PC-9 (cell line): Measurements from ENCODE around the gene WBP2NL. TPM values are rescaled to one million over a fixed set of nuclear protein-coding genes. Genes with fewer than 3 reads are reported as not detected.

Source experiments
- BruUV-seq: library from RNA; stranded (reverse); fragments of 400-500 nt; replicated peaks from 2 replicates; lab custom pipeline; 2021; lab: Mats Ljungman, UMichigan
- CTCF ChIA-PET: fragments of 300-600 bp; sonication (Branson Sonifier 250); formaldehyde crosslinking; loops from one replicate; lab custom pipeline; 2022; ENCODE audit warnings: antibody characterized with exemption; lab: Charles Lee
- POLR2A ChIA-PET: fragments of 300-600 bp; sonication (Branson Sonifier 250); formaldehyde crosslinking; loops from one replicate; lab custom pipeline; 2022; ENCODE audit warnings: antibody characterized with exemption; ENCODE audit not compliant: unreplicated experiment; lab: Charles Lee
- DNase-seq, 2 experiments: peaks; one replicate each; pipeline versions ENCODE4 v3.0.0 to v3.0.0-alpha.2; 2015 to 2022; ENCODE audit warnings: mixed read lengths in 1 of 2
- H2AFZ ChIP-seq: fragments of 200-600 bp; sonication (generic); 2 replicates; pipeline ENCODE4 v1.8.1; 2017; ENCODE audit warnings: antibody characterized with exemption
- H3F3A ChIP-seq: fragments of 200-600 bp; sonication (generic); 2 replicates; pipeline ENCODE4 v1.8.1; 2017; ENCODE audit warnings: antibody characterized with exemption, mild to moderate bottlenecking, low read depth; ENCODE audit not compliant: insufficient read depth
- H3K27ac ChIP-seq: fragments of 200-600 bp; sonication (generic); 2 replicates; pipeline ENCODE4 v1.6.1; 2016; ENCODE audit warnings: mixed run types
- H3K27me3 ChIP-seq: fragments of 200-600 bp; sonication (generic); 2 replicates; pipeline ENCODE4 v1.6.1; 2016; ENCODE audit warnings: low read depth, mixed run types; ENCODE audit not compliant: insufficient read depth
- H3K36me3 ChIP-seq: fragments of 200-600 bp; sonication (generic); 2 replicates; pipeline ENCODE4 v1.6.1; 2016; ENCODE audit warnings: low read depth, mixed run types
- H3K4me1 ChIP-seq: fragments of 200-600 bp; sonication (generic); replicated peaks from 2 replicates; pipeline ENCODE4 v1.6.1; 2016; ENCODE audit warnings: mixed run types; ENCODE audit not compliant: insufficient read depth
- H3K4me2 ChIP-seq: fragments of 200-600 bp; sonication (generic); 2 replicates; pipeline ENCODE4 v1.6.1; 2017; ENCODE audit warnings: mixed run types
- H3K4me3 ChIP-seq: fragments of 200-600 bp; sonication (generic); 2 replicates; pipeline ENCODE4 v1.6.1; 2016; ENCODE audit warnings: mixed run types
- H3K79me2 ChIP-seq: fragments of 200-600 bp; sonication (generic); 2 replicates; pipeline ENCODE4 v1.6.1; 2017; ENCODE audit warnings: low read depth, mixed run types
- H3K9me2 ChIP-seq: fragments of 200-600 bp; sonication (generic); 2 replicates; pipeline ENCODE4 v1.8.1; 2017; ENCODE audit warnings: mild to moderate bottlenecking; ENCODE audit not compliant: insufficient read depth
- H3K9me3 ChIP-seq: fragments of 200-600 bp; sonication (generic); 2 replicates; pipeline ENCODE4 v1.8.1; 2016; ENCODE audit warnings: low read depth; ENCODE audit not compliant: insufficient read depth
- H4K20me1 ChIP-seq: fragments of 200-600 bp; sonication (generic); 2 replicates; pipeline ENCODE4 v1.8.1; 2017; ENCODE audit not compliant: insufficient read depth
- EZH2 ChIP-seq: fragments of 200-600 bp; sonication (generic); IDR thresholded peaks from 2 replicates; pipeline ENCODE4 v1.8.0; 2017; ENCODE audit warnings: antibody characterized with exemption, low read depth
- intact Hi-C: fragments of 100-400 bp; cut with micrococcal nuclease; formaldehyde crosslinking; loops from one replicate; pipeline ENCODE4 v1.10.0; 2022; ENCODE audit not compliant: unreplicated experiment
- total RNA-seq: library from RNA; stranded (reverse); gene quantifications from 2 replicates; pipeline ENCODE4 v1.2.3, GENCODE V29; 2021
- TF ChIP-seq, protein P1 (sequence below): fragments of 200-600 bp; sonication (generic); conservative IDR thresholded peaks from 2 replicates; pipeline ENCODE4 v1.6.1; 2017; ENCODE audit warnings: mixed run types, antibody characterized with exemption, mild to moderate bottlenecking, moderate library complexity

The WBP2NL gene
- total RNA-seq, 1 experiment from 2014 or later, result 7.1 TPM

- CTCF ChIA-PET, result interaction anchor here (0.6 kb wide), 2 partner anchors 473 to 506 kb away, joined by 3 to 5 read pairs; no protein-coding TSS in a partner anchor
- no peaks in the 10 kb centered on the region for H4K20me1 ChIP-seq
- no peak overlapping the region for H2AFZ ChIP-seq
- peaks cover 8% of the 10 kb centered on the region; the same call in 1 of the 2 replicates for H3K27me3 ChIP-seq
- no peaks in the 10 kb centered on the region for H3K9me2 ChIP-seq
- no peaks in the 10 kb centered on the region for H3K9me3 ChIP-seq
- no peaks in the 10 kb centered on the region for H3K79me2 ChIP-seq
- POLR2A ChIA-PET, result interaction anchor here (0.6 kb wide), 1 partner anchor 1404 kb away, joined by 20 read pairs; no protein-coding TSS in a partner anchor
- H3K27ac ChIP-seq, result no peak overlapping the region
- TF ChIP-seq, protein P1, sequence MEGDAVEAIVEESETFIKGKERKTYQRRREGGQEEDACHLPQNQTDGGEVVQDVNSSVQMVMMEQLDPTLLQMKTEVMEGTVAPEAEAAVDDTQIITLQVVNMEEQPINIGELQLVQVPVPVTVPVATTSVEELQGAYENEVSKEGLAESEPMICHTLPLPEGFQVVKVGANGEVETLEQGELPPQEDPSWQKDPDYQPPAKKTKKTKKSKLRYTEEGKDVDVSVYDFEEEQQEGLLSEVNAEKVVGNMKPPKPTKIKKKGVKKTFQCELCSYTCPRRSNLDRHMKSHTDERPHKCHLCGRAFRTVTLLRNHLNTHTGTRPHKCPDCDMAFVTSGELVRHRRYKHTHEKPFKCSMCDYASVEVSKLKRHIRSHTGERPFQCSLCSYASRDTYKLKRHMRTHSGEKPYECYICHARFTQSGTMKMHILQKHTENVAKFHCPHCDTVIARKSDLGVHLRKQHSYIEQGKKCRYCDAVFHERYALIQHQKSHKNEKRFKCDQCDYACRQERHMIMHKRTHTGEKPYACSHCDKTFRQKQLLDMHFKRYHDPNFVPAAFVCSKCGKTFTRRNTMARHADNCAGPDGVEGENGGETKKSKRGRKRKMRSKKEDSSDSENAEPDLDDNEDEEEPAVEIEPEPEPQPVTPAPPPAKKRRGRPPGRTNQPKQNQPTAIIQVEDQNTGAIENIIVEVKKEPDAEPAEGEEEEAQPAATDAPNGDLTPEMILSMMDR, result peak; percentile 73
- no peak for TF ChIP-seq EZH2
- no peaks in the 10 kb centered on the region for H3K4me1 ChIP-seq
- no peak overlapping the region for H3K4me2 ChIP-seq
- H3K36me3 ChIP-seq, result no peaks in the 10 kb centered on the region
- no peak overlapping the region for H3K4me3 ChIP-seq
- no TSS peak for BruUV-seq
- intact Hi-C loops, result loop anchor here (1.0 to 5.0 kb wide), 3 partner anchors 125 to 641 kb away; no protein-coding TSS in a partner anchor
- no peaks in the 10 kb centered on the region for H3F3A ChIP-seq
- DNase-seq, result peak; percentile 59 to 80
These were observed 31.9 kb upstream of the WBP2NL start for GRCh38 chr22:41966607-41967240.

DNA sequence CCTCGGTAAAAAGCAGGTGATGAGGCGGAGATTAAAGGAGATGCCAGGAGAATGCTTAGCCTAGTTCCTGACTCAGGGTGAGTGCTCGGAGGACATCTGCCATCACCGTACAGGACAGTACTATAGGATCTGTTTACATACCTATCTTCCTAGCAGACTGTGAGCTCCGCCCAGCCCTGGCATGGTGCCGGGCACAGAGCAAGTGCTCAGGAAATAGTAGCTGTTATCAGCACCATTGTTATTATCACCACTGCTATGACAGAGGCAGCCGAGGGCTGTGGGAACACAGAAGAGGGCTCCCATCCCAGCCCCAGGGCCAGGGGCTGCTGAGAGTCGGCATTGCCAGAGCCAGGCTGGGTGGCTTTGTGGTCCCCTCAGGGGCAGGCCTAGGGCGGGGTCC is 30.0 kb upstream of the WBP2NL start:
- intact Hi-C loops, result loop anchor here (5.0 kb wide), 1 partner anchor 639 kb away; no protein-coding TSS in a partner anchor
- peak in 1 of 2 experiments; percentile 40 for DNase-seq
- H3K9me2 ChIP-seq, result no peaks in the 10 kb centered on the region
- BruUV-seq, result no TSS peak
- H3K79me2 ChIP-seq, result no peaks in the 10 kb centered on the region
- no peak overlapping the region for H2AFZ ChIP-seq
- H3K27ac ChIP-seq, result no peak overlapping the region
- POLR2A ChIA-PET, result interaction anchor here (0.6 to 0.7 kb wide), 2 partner anchors 286 to 1412 kb away, joined by 4 to 6 read pairs; no protein-coding TSS in a partner anchor
- H3K4me2 ChIP-seq, result no peak overlapping the region
- H3F3A ChIP-seq, result no peaks in the 10 kb centered on the region
- no peaks in the 10 kb centered on the region for H3K4me1 ChIP-seq
- H3K4me3 ChIP-seq, result no peak overlapping the region
- TF ChIP-seq EZH2, result no peak
- TF ChIP-seq, protein P1, result no peak
- peaks cover 16% of the 10 kb centered on the region; the same call in 1 of the 2 replicates for H3K27me3 ChIP-seq
- H3K36me3 ChIP-seq, result no peaks in the 10 kb centered on the region
- CTCF ChIA-PET, result interaction anchor here (0.6 to 0.9 kb wide), 2 partner anchors 121 to 376 kb away, joined by 3 read pairs; partner anchors contain the start of gene NDUFA6
- no peaks in the 10 kb centered on the region for H4K20me1 ChIP-seq
- no peaks in the 10 kb centered on the region for H3K9me3 ChIP-seq

DNA sequence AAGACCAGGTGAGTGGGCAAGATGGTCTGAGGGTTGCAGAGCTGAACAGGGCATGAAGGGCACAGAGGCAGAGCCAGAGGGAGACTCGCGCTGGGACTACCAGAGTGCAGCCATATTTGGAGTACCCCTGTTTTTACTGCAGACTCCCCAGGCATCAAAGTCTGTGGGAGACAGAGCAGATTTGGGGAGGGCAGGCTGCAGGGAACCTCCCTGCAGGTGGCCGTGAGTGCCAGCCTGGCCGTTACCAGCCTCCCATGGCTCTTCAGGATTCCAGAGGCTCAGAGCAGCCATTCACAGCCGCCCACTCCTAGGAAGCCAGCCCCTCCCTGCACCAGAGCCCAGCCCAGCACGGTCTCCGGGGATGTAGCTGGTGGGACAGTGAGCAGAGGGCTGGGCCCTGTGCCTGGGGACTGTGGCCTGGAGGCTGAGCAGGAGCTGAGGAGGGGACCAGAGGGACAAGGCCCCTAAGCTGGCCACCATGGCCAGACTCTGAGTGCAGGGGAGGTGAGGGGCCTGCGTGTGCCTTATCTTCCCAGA is 29.4 kb upstream of the WBP2NL start, which contains the start of gene SEPTIN3:
Gene SEPTIN3, plus strand, starts transcription at position 334 of the 537 bp plus-strand sequence. CDS start 2,050 bp downstream, outside the sequence.
- H4K20me1 ChIP-seq, result no peaks in the 10 kb centered on the region
- CTCF ChIA-PET, result no interaction called here
- H3F3A ChIP-seq, result peaks cover 1% of the 10 kb centered on the region; the same call in 1 of the 2 replicates
- H3K4me1 ChIP-seq, result no peaks in the 10 kb centered on the region
- POLR2A ChIA-PET, result interaction anchor here (0.7 kb wide), 1 partner anchor 1411 kb away, joined by 4 read pairs; no protein-coding TSS in a partner anchor
- no peak within 1 kb of the TSS for H3K4me2 ChIP-seq
- H3K9me3 ChIP-seq, result no peaks in the 10 kb centered on the region
- no peak for DNase-seq
- no TSS peak for BruUV-seq
- TF ChIP-seq EZH2, result no peak
- TF ChIP-seq, protein P1, result no peak
- no peak within 1 kb of the TSS for H2AFZ ChIP-seq
- H3K9me2 ChIP-seq, result no peaks in the 10 kb centered on the region
- intact Hi-C loops, result loop anchor here (5.0 kb wide), 1 partner anchor 638 kb away; no protein-coding TSS in a partner anchor
- H3K27ac ChIP-seq, result no peak within 1 kb of the TSS
- no peaks in the 10 kb centered on the region for H3K79me2 ChIP-seq
- H3K27me3 ChIP-seq, result peaks cover 19% of the 10 kb centered on the region; the same call in 1 of the 2 replicates
- H3K36me3 ChIP-seq, result no peaks in the 10 kb centered on the region
- no peak within 1 kb of the TSS for H3K4me3 ChIP-seq
